ENCODE data around the gene PPIL4.

Gene PPIL4

DNA sequence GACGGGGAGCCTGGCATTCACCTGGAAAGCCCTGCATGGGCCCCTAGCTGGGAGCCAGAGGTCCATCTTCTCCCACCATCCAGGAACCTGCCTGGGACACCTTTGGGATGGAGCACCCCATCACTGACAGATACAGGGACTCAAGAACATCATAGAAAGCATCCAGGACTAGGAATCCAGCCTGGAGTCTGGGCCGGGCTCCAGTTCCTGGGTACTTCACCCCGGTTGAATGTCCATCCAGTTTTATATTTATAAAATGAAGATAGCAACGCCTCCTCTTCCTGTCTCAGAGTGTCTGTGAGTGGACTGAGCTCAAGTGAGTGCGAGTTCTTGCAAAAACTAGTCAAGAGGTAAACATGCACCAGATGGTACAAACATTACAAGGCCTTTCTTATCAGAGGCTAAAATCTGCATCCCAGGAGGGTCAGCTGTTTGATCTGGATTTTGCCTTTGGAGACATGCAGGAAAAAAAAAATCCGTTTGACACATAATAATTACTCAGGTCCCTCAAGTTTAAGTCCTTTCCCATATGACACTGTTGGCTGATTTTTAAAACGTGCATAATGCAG, 88.4 kb downstream of the PPIL4 start:
- DNase-seq: no peak

DNA sequence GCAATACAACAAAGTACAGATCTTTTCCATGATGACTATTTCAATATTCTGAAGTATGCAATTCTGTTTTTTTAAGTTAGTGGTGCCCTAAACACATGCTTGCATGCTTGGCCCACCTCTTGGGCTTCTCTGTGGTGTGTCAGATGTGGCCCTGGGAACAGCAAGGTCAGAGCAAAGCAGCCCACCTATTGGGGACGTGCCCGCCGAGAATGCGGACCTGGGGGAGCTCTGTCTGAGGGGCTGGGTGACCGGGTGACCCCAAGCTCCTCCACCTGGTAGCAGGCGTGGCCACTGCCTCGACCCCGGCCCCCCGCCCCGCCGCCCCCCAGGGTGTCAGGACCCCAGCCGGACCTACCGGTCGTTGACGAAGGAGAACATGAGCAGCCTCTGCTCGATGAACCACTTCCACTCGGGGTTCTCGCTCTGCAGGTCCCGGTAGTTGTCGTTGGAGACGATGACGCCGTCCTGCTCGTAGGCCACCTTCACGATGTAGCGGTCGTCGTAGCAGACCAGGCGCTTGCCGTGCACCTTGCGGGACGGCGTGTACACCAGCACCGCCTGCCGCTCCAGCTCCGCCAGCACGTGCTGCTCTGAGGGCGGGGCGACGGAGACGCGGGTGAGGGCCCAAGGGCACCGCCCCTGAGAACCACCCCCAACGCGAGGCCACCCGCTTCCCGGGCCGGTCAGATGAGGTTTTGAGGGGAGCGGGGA, 89.4 kb downstream of the PPIL4 start:
- no peak for DNase-seq

DNA sequence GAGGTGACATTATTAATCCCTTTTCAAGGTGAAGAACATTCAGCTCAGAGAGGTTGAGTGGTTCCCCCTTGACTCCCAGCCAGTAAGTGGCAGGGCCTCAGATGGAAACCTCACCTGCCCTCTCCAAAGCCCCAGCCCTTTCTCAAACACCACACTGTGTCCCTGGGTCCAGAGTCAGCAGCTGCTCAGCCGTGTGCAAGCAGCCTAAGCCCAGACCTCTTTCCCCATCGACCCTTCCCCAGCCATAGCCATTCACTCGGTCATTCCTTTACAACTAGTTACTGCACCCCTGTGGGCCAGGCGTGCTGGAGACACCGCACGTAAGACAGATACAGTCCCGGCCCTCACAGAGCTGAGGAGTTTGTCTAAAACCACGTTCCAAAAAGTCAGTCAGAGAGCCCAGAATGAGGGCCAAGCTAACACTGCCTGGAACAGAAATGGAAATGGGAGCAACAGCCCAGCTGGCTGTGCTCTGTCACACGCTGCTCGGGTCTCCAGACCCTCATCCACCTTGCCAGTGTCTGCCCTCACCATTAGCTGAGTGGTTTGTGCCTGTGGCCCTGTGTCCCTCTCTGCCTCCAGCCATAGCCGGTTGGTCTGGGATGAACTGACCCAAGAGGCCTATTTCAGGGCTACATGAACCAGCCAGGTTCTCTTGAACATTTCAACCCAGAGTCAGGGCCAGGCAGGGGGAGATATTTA, 90.7 kb downstream of the PPIL4 start:
- no peak for DNase-seq
